Stimulated activated CD8-positive, alpha-beta memory T cell treated with anti-CD3 and anti-CD28 coated beads, Interleukin-4, amount 100 ng/mL, for 48 hours (primary cell): ENCODE data around the gene MOBP.
"Not testable (repeated sequence)": the region's sequence is repeated elsewhere in the genome, so short reads cannot be mapped to it uniquely, and the experiment has no call there.

Experiments used
- DNase-seq: peaks from one replicate; pipeline ENCODE4 v3.0.0-alpha.2; 2020

MOBP gene

DNA sequence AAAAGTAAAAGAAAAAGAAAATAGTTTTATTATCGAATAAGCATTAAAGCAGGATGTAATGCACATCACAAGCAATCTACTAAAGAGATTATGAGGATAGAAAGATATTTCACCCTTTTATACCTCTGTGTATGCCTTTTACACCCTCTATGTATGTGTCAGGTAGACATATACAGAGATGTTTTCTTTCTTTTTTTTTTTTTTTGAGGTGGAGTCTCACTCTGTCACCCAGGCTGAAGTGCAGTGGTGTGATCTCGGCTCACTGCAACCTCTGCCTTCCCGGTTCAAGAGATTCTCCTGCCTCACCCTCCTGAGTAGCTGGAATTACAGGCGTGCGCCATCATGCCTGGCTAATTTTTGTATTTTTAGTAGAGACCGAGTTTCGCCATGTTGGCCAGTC lies 13.6 kb upstream of the MOBP start:
- DNase-seq, result not testable (repeated sequence)

DNA sequence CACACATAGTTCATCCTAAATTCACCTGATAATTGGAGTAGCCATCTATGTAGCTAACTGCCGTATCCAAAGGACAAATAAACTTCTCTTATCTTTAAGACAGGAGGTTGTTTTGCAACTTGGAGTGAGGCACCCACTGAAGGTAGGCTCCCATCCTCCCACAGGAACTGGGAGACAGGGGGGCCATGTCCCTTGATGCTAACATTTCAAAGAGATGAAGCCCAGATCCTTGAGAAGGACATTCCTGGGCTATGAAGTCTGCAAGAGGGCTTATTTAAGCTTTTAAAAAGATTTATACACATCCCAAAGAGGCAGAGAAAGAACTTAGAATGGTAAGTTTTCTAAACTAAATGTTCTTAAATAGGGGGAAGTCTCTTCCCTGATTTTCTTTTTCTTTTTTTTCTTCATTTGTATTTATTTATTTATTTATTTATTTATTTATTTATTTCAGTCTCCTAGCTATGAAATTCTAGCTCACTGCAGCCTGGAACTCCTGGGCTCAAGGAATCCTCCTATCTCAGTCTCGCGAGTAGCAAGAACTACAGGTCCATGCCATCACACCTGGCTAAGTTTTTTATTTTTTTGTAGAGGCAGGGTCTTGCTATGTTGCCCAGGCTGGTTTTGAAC lies 12.8 kb upstream of the MOBP start:
- no peak for DNase-seq

GRCh38 chr3:39456159-39456558 lies 11.3 kb upstream of the MOBP start:
- no peak for DNase-seq

DNA sequence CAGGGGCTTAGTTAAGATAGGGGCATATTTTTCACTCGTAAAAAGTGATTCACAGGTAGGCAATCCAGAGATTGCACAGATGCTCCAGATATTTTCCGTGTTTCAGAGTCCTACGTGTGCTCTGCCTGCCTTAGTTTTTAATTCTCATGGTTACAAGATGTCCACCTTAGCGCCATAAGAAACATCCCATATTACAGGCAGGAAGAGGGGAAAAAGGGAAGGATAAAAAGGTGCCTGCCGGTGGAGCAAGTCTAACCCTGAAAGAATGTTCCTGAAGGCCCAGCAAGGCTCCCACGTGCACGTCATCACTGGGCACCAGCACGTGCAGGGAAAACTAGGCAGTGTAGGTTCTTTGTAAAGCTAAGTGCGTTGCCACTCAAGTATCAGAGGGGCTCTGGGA lies 10.1 kb upstream of the MOBP start:
- no peak for DNase-seq

- DNase-seq, result not testable (repeated sequence)
Observed at GRCh38 chr3:39458579-39458978, 8.9 kb upstream of the MOBP start.

- DNase-seq, result no peak
Observed at GRCh38 chr3:39460677-39461076, 6.8 kb upstream of the MOBP start.

DNA sequence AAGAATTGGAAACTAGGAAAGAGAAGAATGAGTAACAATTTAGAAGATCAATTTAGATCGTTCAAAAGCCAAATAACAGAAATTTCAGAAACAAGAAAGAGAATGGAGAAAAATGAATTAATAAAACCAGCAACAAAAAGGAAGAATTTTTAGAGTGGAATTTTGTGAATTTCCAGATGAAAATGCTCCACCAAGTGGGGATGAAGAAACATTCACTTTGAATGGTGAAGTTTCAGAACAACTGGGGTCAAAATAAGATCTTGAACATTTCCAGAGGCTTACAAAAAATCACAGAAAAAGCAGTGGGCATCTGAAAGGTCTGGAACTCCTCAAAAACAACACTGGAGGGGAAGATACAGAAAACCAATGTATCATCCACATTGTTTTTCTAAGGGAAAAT lies 4.2 kb upstream of the MOBP start:
- no peak for DNase-seq

GRCh38 chr3:39466988-39467387 lies 492 bp upstream of the MOBP start:
- DNase-seq, result no peak

DNA sequence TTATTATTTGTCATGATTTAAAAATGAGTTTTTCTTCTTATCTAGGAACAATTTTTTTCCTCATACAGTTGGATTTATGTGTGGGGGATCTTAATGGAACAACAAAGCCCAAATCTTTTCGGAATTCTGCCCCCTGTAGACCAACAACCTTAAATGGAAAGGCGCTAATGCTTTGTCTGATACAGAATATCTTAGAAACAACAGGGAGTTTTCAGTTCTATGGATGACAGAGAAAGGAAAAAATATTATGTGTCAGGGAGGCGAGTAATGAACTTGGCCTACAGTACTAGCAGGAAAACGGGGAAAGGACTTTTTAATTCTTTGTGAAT lies 592 bp downstream of the MOBP start:
- DNase-seq, result no peak

- no peak for DNase-seq
Observed at GRCh38 chr3:39469258-39469657, 1.8 kb downstream of the MOBP start.

GRCh38 chr3:39469945-39470344 lies 2.5 kb downstream of the MOBP start:
- DNase-seq, result no peak

GRCh38 chr3:39471652-39472051 lies 4.2 kb downstream of the MOBP start:
- no peak for DNase-seq

- DNase-seq, result no peak
Observed at GRCh38 chr3:39473452-39474125, 6.1 kb downstream of the MOBP start.

DNA sequence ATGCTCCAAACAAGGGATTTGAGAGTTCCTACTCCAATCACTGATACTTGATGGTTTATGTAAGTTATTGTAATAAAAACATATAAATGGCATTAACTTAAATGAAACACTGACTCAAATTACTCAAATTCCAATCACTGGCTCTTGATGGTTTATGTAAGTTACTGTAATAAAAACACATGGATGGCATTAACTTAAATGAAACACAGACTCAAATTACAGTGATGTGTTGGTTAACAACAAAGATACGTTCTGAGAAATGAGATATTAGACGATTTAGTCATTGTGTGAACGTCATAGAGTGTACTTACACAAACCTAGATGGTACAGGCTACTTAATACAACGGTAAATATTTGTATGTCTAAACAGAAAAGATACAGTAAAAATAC lies 6.6 kb downstream of the MOBP start:
- no peak for DNase-seq

DNA sequence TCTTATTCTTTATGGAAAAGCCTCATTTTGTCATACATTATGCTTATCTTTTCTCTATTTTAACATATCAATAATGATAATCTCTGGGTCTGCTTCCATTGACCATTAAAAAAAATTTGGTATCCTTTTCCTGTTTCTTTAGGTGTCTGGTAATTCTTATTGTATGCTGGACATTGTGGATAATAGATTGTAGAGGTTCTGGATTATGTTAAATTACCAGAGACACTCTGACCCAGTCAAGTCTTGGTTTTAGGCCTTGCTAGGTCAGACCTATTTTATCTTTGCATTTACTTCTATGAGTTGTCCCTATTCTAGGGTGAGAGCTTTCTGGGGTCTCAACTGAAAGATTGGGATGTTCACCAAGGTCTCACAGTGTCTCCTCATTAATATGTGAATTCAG lies 9.3 kb downstream of the MOBP start:
- no peak for DNase-seq

GRCh38 chr3:39478226-39478625 lies 10.7 kb downstream of the MOBP start:
- no peak for DNase-seq

DNA sequence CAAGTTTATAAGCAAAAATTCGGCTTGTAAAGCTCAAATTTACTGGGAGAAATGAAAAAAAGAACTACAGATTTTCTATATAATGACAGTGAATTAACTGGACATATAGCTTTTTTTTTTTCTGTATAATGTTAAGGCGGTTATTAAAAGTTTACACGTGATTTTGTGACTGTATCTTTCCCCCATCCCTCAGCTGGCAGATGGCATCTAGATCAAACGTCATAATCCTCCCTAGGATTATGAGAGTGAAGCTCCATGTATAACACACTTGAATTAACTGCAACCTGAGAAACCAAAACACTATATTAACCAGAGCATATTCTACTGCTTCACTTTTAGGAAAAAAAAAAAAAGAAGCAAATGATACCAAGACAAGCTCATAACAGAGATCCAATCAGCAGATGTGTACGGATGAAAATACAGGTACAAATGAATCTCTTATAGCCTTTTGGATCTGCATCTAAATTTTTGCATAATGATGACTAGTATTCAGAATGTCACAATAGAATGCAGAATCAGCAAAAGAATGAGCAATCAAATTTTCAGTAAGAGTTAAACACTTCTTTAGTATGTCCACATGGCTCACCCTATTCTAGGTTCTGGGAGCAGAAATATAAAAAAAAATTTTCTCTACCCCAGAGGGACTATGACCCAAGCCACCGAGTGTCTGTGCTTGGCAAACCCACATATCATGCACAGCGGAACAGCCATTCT lies 12.4 kb downstream of the MOBP start:
- DNase-seq, result no peak

- no peak for DNase-seq
Observed at GRCh38 chr3:39485547-39485946, 18.1 kb downstream of the MOBP start.

- DNase-seq, result no peak
Observed at GRCh38 chr3:39491014-39491413, 23.5 kb downstream of the MOBP start.

- DNase-seq, result no peak
Observed at GRCh38 chr3:39491733-39492350, 24.4 kb downstream of the MOBP start.

DNA sequence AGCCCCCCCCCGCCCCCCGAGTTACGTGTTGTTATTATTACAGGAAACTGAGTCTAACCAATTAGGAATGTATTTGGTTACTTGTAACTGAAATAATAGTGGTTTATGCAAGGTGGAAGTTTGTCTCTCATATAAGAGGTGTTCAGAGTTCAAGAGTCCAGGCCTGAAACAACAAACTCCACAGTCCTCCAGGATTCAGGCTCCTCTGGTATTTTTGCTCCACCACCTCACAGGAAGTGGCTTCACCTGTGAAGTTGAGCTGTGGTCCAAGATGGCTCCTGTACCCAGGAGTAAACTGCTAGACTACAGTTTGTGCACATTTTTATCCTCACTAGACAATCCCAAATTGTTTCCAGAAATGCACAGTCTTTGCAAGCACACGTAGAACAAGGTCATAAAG lies 27.3 kb downstream of the MOBP start:
- DNase-seq, result no peak

- no peak for DNase-seq
Observed at GRCh38 chr3:39497753-39498152, 30.3 kb downstream of the MOBP start.

- no peak for DNase-seq
Observed at GRCh38 chr3:39499651-39500273, 32.3 kb downstream of the MOBP start.

- DNase-seq, result no peak
Observed at GRCh38 chr3:39501059-39501458, 33.6 kb downstream of the MOBP start.
